Measurements from ENCODE around the gene DNAI7. TPM values are rescaled to one million over a fixed set of nuclear protein-coding genes. Genes with fewer than 3 reads are reported as not detected.
A peak's percentile ranks its signal among the peaks of the same experiment; 100 is the strongest.

The DNAI7 gene
- polyA plus RNA-seq, 1 of the 3 experiments (the other 2 are of a cell fraction), result 0.30 TPM

GRCh38 chr12:25155022-25155576 is 39.9 kb downstream of the DNAI7 start:
- POLR2A ChIA-PET, result no interaction called here
- H2AFZ ChIP-seq (ENCODE audit: low read depth), result peak overlapping the region; percentile 76; the same call in 1 of the 2 replicates

More at GRCh38 chr12:25155022-25155576, 39.9 kb downstream of the DNAI7 start:
- CTCF ChIA-PET, result interaction anchor here (0.5 to 3.9 kb wide), 44 partner anchors 8 to 1949 kb away, joined by 3 to 33 read pairs (median 4); a partner anchor contains a TSS
- Histone ChIP-seq H3K9me3 (no peaks in the 10 kb centered on the region; the same call in 1 of the 2 replicates), H3K27me3 (ENCODE audit: insufficient read depth) (no peaks in the 10 kb centered on the region), H3K9ac (no peak overlapping the region), H3K36me3 (replicated peaks in 1 of 2; ENCODE audit: control insufficient read depth in 1 of 2, insufficient read depth in 2 of 2, low read length in 1 of 2) (no peaks in the 10 kb centered on the region), H3K4me2 (no peak overlapping the region), H3K27ac (ENCODE audit: low read depth in 2 of 2, low read length in 1 of 2) (peak overlapping the region in 1 of 2 experiments; percentile 12; a peak in 1 of 4 replicates), H3K4me1 (ENCODE audit: control insufficient read depth in 1 of 2, insufficient read depth in 2 of 2, low read depth in 1 of 2, low read length in 1 of 2) (peaks cover 0 to 5% of the 10 kb centered on the region in 2 experiments; a peak in 1 of 4 replicates), H3K79me2 (ENCODE audit: insufficient read depth) (no peaks in the 10 kb centered on the region), H3K9me2 (no peaks in the 10 kb centered on the region), H4K20me1 (ENCODE audit: insufficient read depth) (no peaks in the 10 kb centered on the region), H3F3A (replicated peaks; ENCODE audit: insufficient read depth) (peaks cover 18% of the 10 kb centered on the region), H3K4me3 (ENCODE audit: low read depth in 2 of 2, low read length in 1 of 2) (no peak overlapping the region; a peak in 1 of 4 replicates)
- peak; percentile 35 for DNase-seq
- 75% methylated on average over 2 of the region's 2 CpGs for WGBS (ENCODE audit: low lambda C conversion rate)
- TF ChIP-seq USF2 (IDR thresholded peaks at IDR 0.05; ENCODE audit: borderline replicate concordance, low read depth, low read length), result no peak
- no peak for TF ChIP-seq MAX (IDR thresholded peaks at IDR 0.05; ENCODE audit: low read depth)
- peak; percentile 33; the same call in 1 of the 2 replicates for TF ChIP-seq SMC3 (IDR thresholded peaks at IDR 0.05; ENCODE audit: low read depth, low read length)
- no peak for TF ChIP-seq YY1 (IDR thresholded peaks at IDR 0.05; ENCODE audit: low read depth)
- no peak for TF ChIP-seq JUND (IDR thresholded peaks at IDR 0.05)
- no peak for TF ChIP-seq PBX3 (IDR thresholded peaks at IDR 0.05)
- peak; percentile 82 for TF ChIP-seq CTCF (IDR thresholded peaks at IDR 0.05)
- TF ChIP-seq ZBTB33 (IDR thresholded peaks at IDR 0.05; ENCODE audit: borderline replicate concordance, low read depth), result no peak
- no peak for TF ChIP-seq IRF3 (IDR thresholded peaks at IDR 0.05; ENCODE audit: low read depth, low read length)
- peak; percentile 60 for TF ChIP-seq RAD21 (IDR thresholded peaks at IDR 0.05; ENCODE audit: low read length)

Measured in SK-N-SH (cell line).